ENCODE results near the gene PUM1. TPM values are rescaled to one million over a fixed set of nuclear protein-coding genes. Genes with fewer than 3 reads are reported as not detected.

Gene PUM1
- total RNA-seq, 4 donors from 2014 or later, result 71.7 to 112 (median 83.0) TPM

- DNase-seq (ENCODE audit: extremely low spot score), result no peak
- H3K27me3 ChIP-seq, result no peaks in the 10 kb centered on the region
- no peak overlapping the region for H3K27ac ChIP-seq (replicated peaks in 1 of 4)
- H3K36me3 ChIP-seq, result peaks cover 0 to 39% (median 18%) of the 10 kb centered on the region in 4 donors
- intact Hi-C loops (cut with DNase I), result loop anchor here (5.0 kb wide), 1 partner anchor 37 kb away; no protein-coding TSS in a partner anchor
- WGBS, result 85% methylated on average over 2 of the region's 2 CpGs
- H3K9me3 ChIP-seq, result no peaks in the 10 kb centered on the region
- no peak overlapping the region for H3K4me3 ChIP-seq
- TF ChIP-seq CTCF (IDR thresholded peaks at IDR 0.05), result no peak
- no peak for TF ChIP-seq EP300 (IDR thresholded peaks at IDR 0.05)
- TF ChIP-seq POLR2AphosphoS5 (IDR thresholded peaks at IDR 0.05), result no peak
- TF ChIP-seq POLR2A (IDR thresholded peaks at IDR 0.05; ENCODE audit: low read depth), result no peak
- peaks cover 4 to 17% (median 10%) of the 10 kb centered on the region in 4 donors for H3K4me1 ChIP-seq
Measured at GRCh38 chr1:31000301-31000700, 65.2 kb downstream of the PUM1 start.

GRCh38 chr1:30998887-30999286 lies 66.6 kb downstream of the PUM1 start:
- 97% methylated on average over 1 of the region's 1 CpG for WGBS
- intact Hi-C loops (cut with DNase I), result no loop called here
- H3K9me3 ChIP-seq, result no peaks in the 10 kb centered on the region

GRCh38 chr1:30998171-30998570 lies 67.3 kb downstream of the PUM1 start:
- Histone ChIP-seq H3K36me3 (peaks cover 0 to 28% (median 2%) of the 10 kb centered on the region in 4 donors), H3K27ac (replicated peaks in 1 of 4) (no peak overlapping the region), H3K9me3 (no peaks in the 10 kb centered on the region), H3K4me3 (no peak overlapping the region), H3K4me1 (peaks cover 4 to 13% (median 10%) of the 10 kb centered on the region in 4 donors), H3K27me3 (no peaks in the 10 kb centered on the region)
- no peak for DNase-seq (ENCODE audit: extremely low spot score)
- 96% methylated on average over 5 of the region's 5 CpGs for WGBS
- intact Hi-C loops (cut with DNase I), result no loop called here
- no peak for TF ChIP-seq POLR2AphosphoS5 (IDR thresholded peaks at IDR 0.05)
- TF ChIP-seq EP300 (IDR thresholded peaks at IDR 0.05), result no peak
- no peak for TF ChIP-seq POLR2A (IDR thresholded peaks at IDR 0.05; ENCODE audit: low read depth)
- no peak for TF ChIP-seq CTCF (IDR thresholded peaks at IDR 0.05)

More at GRCh38 chr1:30998887-30999286, 66.6 kb downstream of the PUM1 start:
- peaks cover 0 to 35% (median 9%) of the 10 kb centered on the region in 4 donors for H3K36me3 ChIP-seq
- TF ChIP-seq CTCF (IDR thresholded peaks at IDR 0.05) (no peak), POLR2A (IDR thresholded peaks at IDR 0.05; ENCODE audit: low read depth) (no peak), EP300 (IDR thresholded peaks at IDR 0.05) (no peak), POLR2AphosphoS5 (IDR thresholded peaks at IDR 0.05) (no peak)
- H3K4me3 ChIP-seq, result no peak overlapping the region
- no peak for DNase-seq (ENCODE audit: extremely low spot score)
- peaks cover 4 to 13% (median 10%) of the 10 kb centered on the region in 4 donors for H3K4me1 ChIP-seq
- H3K27ac ChIP-seq (replicated peaks in 1 of 4), result no peak overlapping the region
- no peaks in the 10 kb centered on the region for H3K27me3 ChIP-seq

- Histone ChIP-seq H3K4me1 (peaks cover 4 to 13% (median 10%) of the 10 kb centered on the region in 4 donors), H3K27me3 (no peaks in the 10 kb centered on the region), H3K4me3 (no peak overlapping the region), H3K36me3 (peaks cover 0 to 23% (median 0%) of the 10 kb centered on the region in 4 donors), H3K9me3 (no peaks in the 10 kb centered on the region), H3K27ac (replicated peaks in 1 of 4) (no peak overlapping the region)
- 98% methylated on average over 9 of the region's 9 CpGs for WGBS
- DNase-seq (ENCODE audit: extremely low spot score), result no peak
- intact Hi-C loops (cut with DNase I), result no loop called here
- TF ChIP-seq POLR2A (IDR thresholded peaks at IDR 0.05; ENCODE audit: low read depth) (no peak), POLR2AphosphoS5 (IDR thresholded peaks at IDR 0.05) (no peak), EP300 (IDR thresholded peaks at IDR 0.05) (no peak), CTCF (IDR thresholded peaks at IDR 0.05) (no peak)
Measured at GRCh38 chr1:30997463-30998057, 68.0 kb downstream of the PUM1 start.

Measured in esophagus muscularis mucosa (tissue), 4 donors.